Lung (tissue), 12 donors: ENCODE data around the gene ZNF784. TPM values are rescaled to one million over a fixed set of nuclear protein-coding genes. Genes with fewer than 3 reads are reported as not detected.

ENCODE experiments used
- ATAC-seq: fragments of 200-7000 bp; cut with Tn5 transposase; one replicate; pipeline ENCODE4 v1.9.1; 2020; ENCODE audit warnings: moderate number of reproducible peaks; ENCODE audit not compliant: insufficient read depth, low FRiP score
- DNase-seq, 3 donors: peaks; one replicate each; pipeline ENCODE4 v3.0.0-alpha.2; 2013 to 2017
- H3K27ac ChIP-seq, 2 donors: one replicate each; pipeline ENCODE4 v1.5.1; 2013; ENCODE audit warnings: mild to moderate bottlenecking in 2 of 2, moderate library complexity in 2 of 2, control low read depth in 1 of 2, inconsistent platforms in 1 of 2, low read depth in 1 of 2, low read length in 1 of 2
- H3K27me3 ChIP-seq, 3 donors: one replicate each; pipeline ENCODE4 v1.5.1; 2013; ENCODE audit warnings: low read length in 2 of 3; ENCODE audit not compliant: control insufficient read depth in 3 of 3, insufficient read depth in 3 of 3
- H3K36me3 ChIP-seq, 4 donors: one replicate each; pipeline ENCODE4 v1.5.1; 2013; ENCODE audit warnings: low read length in 4 of 4, mild to moderate bottlenecking in 1 of 4, moderate library complexity in 1 of 4; ENCODE audit not compliant: control insufficient read depth in 4 of 4, insufficient read depth in 4 of 4
- H3K4me1 ChIP-seq, 5 donors: one replicate each; pipeline ENCODE4 v1.5.1; 2013; ENCODE audit warnings: low read length in 5 of 5, mild to moderate bottlenecking in 2 of 5, moderate library complexity in 1 of 5; ENCODE audit not compliant: control insufficient read depth in 5 of 5, insufficient read depth in 5 of 5
- H3K4me3 ChIP-seq: one replicate; pipeline ENCODE4 v1.5.1; 2013; ENCODE audit warnings: mild to moderate bottlenecking, control low read depth, moderate library complexity
- H3K9ac ChIP-seq, 2 donors: one replicate each; pipeline ENCODE4 v1.5.1; 2013; ENCODE audit warnings: low read length in 2 of 2, control low read depth in 1 of 2; ENCODE audit not compliant: insufficient read depth in 1 of 2
- H3K9me3 ChIP-seq, 4 donors: one replicate each; pipeline ENCODE4 v1.5.1; 2013; ENCODE audit warnings: low read length in 3 of 4, mild to moderate bottlenecking in 1 of 4, moderate library complexity in 1 of 4; ENCODE audit not compliant: control insufficient read depth in 4 of 4, insufficient read depth in 3 of 4
- CTCF ChIP-seq: IDR thresholded peaks from 2 replicates; pipeline ENCODE4 v1.5.1; 2012; ENCODE audit warnings: mild to moderate bottlenecking; ENCODE audit errors: control extremely low read depth, extremely low read depth
- WGBS, 2 donors: extraction: QIAGEN DNeasy Blood & Tissue Kit; methylation state at CpG; one replicate each; pipeline ENCODE4 v1.1.7; 2013; 5-methylcytosine and 5-hydroxymethylcytosine counted together
- polyA plus RNA-seq, 2 donors: library from polyadenylated mRNA; stranded (reverse); fragments of 200-250 nt; gene quantifications; one replicate each; pipeline ENCODE4 v1.2.1, GENCODE V29; 2013
- total RNA-seq, 2 donors: library from RNA; depleted of rRNA in 1 of 2; stranded (reverse); fragments of >200 nt in 1 of 2; gene quantifications; one replicate each; pipeline ENCODE4 v1.2.1, GENCODE V29; 2014 to 2021
- donor health status: control.
- donor health status: control.
- donor health status: Bipolar disorder and iron deficiency.
- donor health status: healthy.
- donor health status: DM: yes; HTN: yes; CAD: no.

ZNF784 gene
- total and polyA plus RNA-seq, 4 donors = 6.3 to 9.4 (median 6.9) TPM

GRCh38 chr19:55652311-55653128 lies 28.2 kb upstream of the ZNF784 start:
- H3K4me3 ChIP-seq = no peak overlapping the region
- no peak for TF ChIP-seq CTCF
- H3K27ac ChIP-seq = no peak overlapping the region
- no peaks in the 10 kb centered on the region for H3K27me3 ChIP-seq
- ATAC-seq (no peak), DNase-seq (no peak)
- peaks cover 4 to 30% (median 15%) of the 10 kb centered on the region in 5 donors for H3K4me1 ChIP-seq
- peaks cover 0 to 5% (median 4%) of the 10 kb centered on the region in 4 donors for H3K36me3 ChIP-seq
- 82 to 86% methylated on average over 69 to 71 of the region's 71 CpGs for WGBS, 2 donors
- no peaks in the 10 kb centered on the region for H3K9me3 ChIP-seq
- no peak overlapping the region for H3K9ac ChIP-seq

GRCh38 chr19:55651236-55651635 lies 26.9 kb upstream of the ZNF784 start:
- ATAC-seq (no peak), DNase-seq (no peak)
- no peaks in the 10 kb centered on the region for H3K9me3 ChIP-seq
- no peaks in the 10 kb centered on the region for H3K27me3 ChIP-seq
- H3K4me3 ChIP-seq = no peak overlapping the region
- no peak overlapping the region for H3K9ac ChIP-seq
- TF ChIP-seq CTCF = no peak
- no peak overlapping the region for H3K27ac ChIP-seq
- WGBS, 2 donors = 88 to 92% methylated on average over 18 of the region's 18 CpGs
- H3K36me3 ChIP-seq = peaks cover 0 to 4% (median 2%) of the 10 kb centered on the region in 4 donors
- peaks cover 0 to 23% (median 5%) of the 10 kb centered on the region in 5 donors for H3K4me1 ChIP-seq

- peaks cover 0 to 4% (median 1%) of the 10 kb centered on the region in 4 donors for H3K36me3 ChIP-seq
- TF ChIP-seq CTCF = no peak
- peaks cover 0 to 18% (median 5%) of the 10 kb centered on the region in 5 donors for H3K4me1 ChIP-seq
- no peak for DNase-seq
- no peak overlapping the region for H3K4me3 ChIP-seq
- H3K9ac ChIP-seq = no peak overlapping the region
- H3K9me3 ChIP-seq = no peaks in the 10 kb centered on the region
- ATAC-seq = no peak
- no peaks in the 10 kb centered on the region for H3K27me3 ChIP-seq
- WGBS, 2 donors = 96 to 97% methylated on average over 17 of the region's 17 CpGs
- no peak overlapping the region for H3K27ac ChIP-seq
Observed at GRCh38 chr19:55650602-55651230, 26.4 kb upstream of the ZNF784 start.
